HG03571 (cell line): Measurements from ENCODE around the gene SKOR1.

Experiments
- ATAC-seq: cut with Tn5 transposase; IDR thresholded peaks from one replicate; pipeline ENCODE4 v1.9.1; 2021; ENCODE audit not compliant: unreplicated experiment

The SKOR1 gene

GRCh38 chr15:67850994-67851571 lies 25.8 kb downstream of the SKOR1 start:
- ATAC-seq: no peak

DNA sequence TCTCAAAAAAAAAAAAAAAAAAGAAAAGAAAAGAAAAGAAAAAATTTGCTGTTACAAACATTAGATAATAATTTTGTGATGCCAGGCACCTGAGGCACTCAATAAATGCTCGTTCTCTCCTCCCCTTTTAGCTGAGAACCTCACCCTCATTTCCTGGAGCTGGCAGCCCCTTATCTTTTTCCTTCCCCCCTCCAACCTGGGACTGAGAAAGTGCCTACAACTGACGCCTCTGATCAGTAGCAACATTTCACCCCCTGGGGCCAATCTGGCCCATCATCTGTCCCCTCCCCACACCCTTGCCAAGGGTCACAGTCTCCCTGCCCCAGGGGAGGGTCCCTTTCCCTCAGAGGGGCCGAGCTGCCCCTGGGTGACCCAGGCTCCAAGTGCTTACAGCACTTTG lies 27.1 kb downstream of the SKOR1 start:
- ATAC-seq: no peak

GRCh38 chr15:67853454-67853853 lies 28.1 kb downstream of the SKOR1 start:
- no peak for ATAC-seq

GRCh38 chr15:67854358-67854757 lies 29.0 kb downstream of the SKOR1 start:
- ATAC-seq: no peak

- ATAC-seq: no peak
Observed at GRCh38 chr15:67855842-67856241, 30.5 kb downstream of the SKOR1 start.

- ATAC-seq: no peak
Observed at GRCh38 chr15:67857220-67857619, 31.9 kb downstream of the SKOR1 start.

- no peak for ATAC-seq
Observed at GRCh38 chr15:67859331-67859946, 34.1 kb downstream of the SKOR1 start.

DNA sequence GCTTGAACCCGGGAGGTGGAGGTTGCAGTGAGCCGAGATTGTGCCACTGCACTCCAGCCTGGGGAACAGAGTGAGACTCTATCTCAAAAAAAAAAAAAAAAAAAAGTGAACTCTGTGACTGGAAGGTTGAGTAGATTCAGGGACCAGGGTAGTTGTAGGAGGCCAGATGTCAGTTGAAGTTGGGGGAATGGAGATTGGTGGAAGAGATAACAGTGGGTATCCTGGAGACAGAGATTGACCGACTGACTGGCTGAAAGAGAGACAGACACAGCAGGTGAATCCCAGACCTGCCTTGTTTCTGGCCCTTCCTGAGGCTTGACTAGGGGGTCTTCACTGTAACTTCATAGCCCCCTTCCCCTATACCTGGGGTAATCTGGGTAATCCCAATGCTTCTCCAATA lies 36.7 kb downstream of the SKOR1 start:
- no peak for ATAC-seq

DNA sequence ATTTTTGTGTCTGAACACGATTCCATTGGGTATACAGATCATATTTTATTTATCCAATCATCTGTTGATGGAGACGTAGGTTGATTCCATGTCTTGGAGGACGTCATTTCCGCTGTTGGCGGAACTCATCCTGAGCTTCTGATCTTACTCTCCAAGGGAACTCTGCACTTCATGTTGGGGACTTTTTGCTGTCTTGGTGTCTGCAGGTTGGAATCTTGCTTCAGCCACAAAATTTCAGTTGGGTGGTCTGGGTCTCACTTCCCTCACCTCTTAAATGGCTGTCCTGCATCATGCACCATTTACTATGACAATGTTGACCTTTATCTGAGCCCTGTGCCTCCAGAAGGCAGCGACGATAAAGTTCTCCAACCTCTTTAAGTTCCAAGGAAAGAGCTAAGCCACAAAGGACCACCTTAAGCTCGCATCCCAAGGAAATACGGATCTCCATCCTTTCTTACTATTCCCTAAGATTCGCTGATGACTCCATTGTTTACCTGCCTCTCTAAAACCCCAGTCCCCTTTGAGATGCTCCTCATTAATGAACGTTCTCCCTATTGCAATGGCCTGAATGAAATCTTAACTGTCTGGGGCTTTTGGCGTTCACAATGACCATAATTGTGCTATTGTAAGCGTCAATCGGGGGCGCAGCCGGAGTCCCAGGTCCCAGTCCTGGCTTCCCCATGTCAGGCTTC lies 37.6 kb downstream of the SKOR1 start:
- ATAC-seq: peak; percentile 39

DNA sequence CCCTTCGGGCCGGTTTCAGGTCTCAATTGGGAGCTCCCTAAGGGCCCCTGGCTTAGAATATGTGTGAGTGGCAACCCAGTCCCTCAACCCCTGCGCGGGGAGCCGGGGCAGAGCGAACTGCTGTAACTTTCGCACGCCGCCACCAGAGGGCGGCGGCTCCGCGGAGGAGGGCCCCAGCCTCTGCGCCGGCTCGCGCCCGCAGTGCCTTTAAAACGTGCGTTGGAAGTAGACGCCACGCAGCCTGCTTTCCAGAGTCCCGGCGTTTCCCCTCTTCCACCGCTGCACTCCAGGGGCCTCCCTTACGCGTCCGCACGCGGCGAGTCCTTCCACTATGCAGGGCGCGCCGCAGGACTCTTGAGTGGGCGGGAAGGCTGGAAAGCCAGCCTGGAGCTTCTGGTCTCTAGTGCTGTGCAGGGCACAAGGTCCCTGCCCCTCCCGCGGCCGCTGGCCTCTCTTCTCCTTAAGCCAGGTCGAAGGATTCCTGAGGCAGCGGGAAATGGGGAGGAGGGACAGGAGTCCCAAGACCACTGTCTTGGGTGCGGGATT lies 38.2 kb downstream of the SKOR1 start:
- ATAC-seq: peak; percentile 76

DNA sequence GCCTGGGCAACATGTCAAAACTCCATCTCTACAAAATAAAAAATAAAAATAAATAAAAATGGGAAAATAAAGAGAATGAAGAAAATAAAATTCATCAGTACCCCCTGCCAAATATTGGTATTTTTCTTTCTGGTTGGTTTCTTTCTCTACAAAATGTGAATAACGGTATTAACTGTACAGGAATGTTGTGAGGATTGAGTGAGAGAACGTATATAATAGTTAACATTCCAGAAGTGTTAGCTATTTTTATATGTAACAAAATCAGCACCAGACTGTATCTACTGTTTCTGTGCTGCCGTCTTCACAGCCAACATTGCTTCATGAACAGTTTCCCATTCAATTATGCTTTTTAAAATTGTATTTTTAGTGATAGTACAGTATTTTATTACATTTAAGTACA lies 40.0 kb downstream of the SKOR1 start:
- ATAC-seq: no peak

GRCh38 chr15:67865766-67866165 lies 40.5 kb downstream of the SKOR1 start:
- no peak for ATAC-seq

GRCh38 chr15:67869701-67870100 lies 44.4 kb downstream of the SKOR1 start:
- no peak for ATAC-seq

DNA sequence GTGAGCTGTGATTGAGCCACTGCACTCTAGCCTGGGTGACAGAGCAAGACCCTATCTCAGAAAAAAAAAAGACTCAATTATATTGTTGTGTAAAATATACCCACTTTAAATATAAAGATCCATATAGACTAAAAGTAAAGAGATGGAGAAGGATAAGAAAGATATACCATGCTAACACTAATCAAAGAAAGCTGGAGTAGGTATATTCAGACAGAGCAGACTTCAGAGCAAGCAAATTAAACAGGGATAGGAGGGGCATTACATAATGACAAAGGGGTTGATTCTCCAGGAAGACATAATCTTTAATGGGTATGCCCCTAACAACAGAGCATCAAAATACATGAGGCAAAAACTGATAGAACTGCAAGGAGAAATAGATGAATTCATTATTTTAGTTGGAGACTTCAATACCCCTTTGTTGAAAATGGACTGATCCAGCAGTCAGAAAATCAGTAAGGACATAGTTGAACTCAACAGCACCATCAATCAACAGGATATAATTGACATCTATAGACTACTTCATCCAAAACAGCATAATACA lies 45.6 kb downstream of the SKOR1 start:
- ATAC-seq: no peak

- no peak for ATAC-seq
Observed at GRCh38 chr15:67873777-67874176, 48.5 kb downstream of the SKOR1 start.

- ATAC-seq: no peak
Observed at GRCh38 chr15:67878712-67879206, 53.5 kb downstream of the SKOR1 start.

GRCh38 chr15:67879440-67880129 lies 54.3 kb downstream of the SKOR1 start:
- no peak for ATAC-seq

GRCh38 chr15:67880651-67881182 lies 55.4 kb downstream of the SKOR1 start:
- ATAC-seq: no peak

DNA sequence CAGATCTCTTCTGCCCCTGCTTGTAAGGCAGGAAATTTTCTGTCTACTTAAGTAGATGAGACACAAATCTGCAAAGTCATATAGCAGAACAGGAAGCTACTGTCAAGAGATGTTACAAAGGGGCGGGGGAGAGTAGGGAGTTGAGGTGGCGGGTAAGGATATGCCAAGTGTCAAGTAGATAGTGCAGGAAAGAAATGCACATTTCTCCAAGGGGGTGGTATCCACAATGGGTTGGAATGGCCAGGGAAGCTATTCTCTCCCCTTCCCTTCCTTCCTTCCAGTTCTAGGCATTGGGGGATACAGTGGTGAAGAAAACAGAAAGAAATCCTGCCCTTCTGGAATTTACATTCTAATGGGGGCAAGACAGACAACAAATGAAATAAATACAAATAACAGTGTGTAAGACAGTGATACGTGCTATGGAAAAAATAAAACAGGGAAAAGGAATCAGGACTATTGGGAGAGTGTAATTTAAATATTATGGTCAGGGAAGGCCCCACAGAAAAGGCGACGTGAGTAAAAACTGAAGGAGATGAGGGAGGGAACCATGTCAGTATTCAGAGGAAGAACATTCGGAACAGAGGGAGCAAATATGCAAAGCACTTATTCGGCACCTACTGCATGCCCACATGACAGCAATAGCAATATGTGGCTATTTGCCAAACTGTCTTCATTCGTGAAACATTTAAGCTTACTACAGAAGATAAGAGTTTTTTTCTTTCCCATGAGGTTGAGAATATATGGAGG lies 57.4 kb downstream of the SKOR1 start:
- ATAC-seq: no peak

GRCh38 chr15:67883234-67883773 lies 58.0 kb downstream of the SKOR1 start:
- no peak for ATAC-seq
